Activated CD4-positive, alpha-beta T cell treated with anti-CD3 and anti-CD28 coated beads for 4 hours (primary cell): ENCODE measurements around the gene OR52D1.
A peak's percentile ranks its signal among the peaks of the same experiment; 100 is the strongest.

Source experiments
- DNase-seq, 2 donors: peaks; one replicate each; pipeline ENCODE4 v3.0.0-alpha.2; 2020

The OR52D1 gene

GRCh38 chr11:5488385-5488784 lies at the start of gene OR52D1:
Gene OR52D1 (plus strand): TSS chr11:5488685. CDS start chr11:5488707, 22 bp downstream.
- no peak for DNase-seq

- no peak for DNase-seq
These were observed 47.1 kb upstream of the OR52D1 start, which contains the start of gene OR51I1 for GRCh38 chr11:5441414-5441813. Gene OR51I1 (minus strand): TSS chr11:5441514. CDS start chr11:5441514, 0 bp downstream.

GRCh38 chr11:5443835-5444393 lies 44.6 kb upstream of the OR52D1 start:
- DNase-seq: no peak

GRCh38 chr11:5449023-5449422 lies 39.5 kb upstream of the OR52D1 start, which contains the start of gene OR51I2:
Gene OR51I2 (plus strand): TSS chr11:5449323. CDS start chr11:5453489, 4,166 bp downstream.
- DNase-seq: no peak

GRCh38 chr11:5449432-5449831 lies 39.1 kb upstream of the OR52D1 start:
- no peak for DNase-seq

- DNase-seq: no peak
These were observed 27.4 kb upstream of the OR52D1 start for GRCh38 chr11:5460983-5461621.

GRCh38 chr11:5467527-5467926 lies 21.0 kb upstream of the OR52D1 start:
- no peak for DNase-seq

GRCh38 chr11:5473921-5474320 lies 14.6 kb upstream of the OR52D1 start:
- no peak for DNase-seq

GRCh38 chr11:5476186-5476819 lies 12.2 kb upstream of the OR52D1 start:
- peak; percentile 27 to 30 for DNase-seq

- no peak for DNase-seq
These were observed 2.5 kb upstream of the OR52D1 start for GRCh38 chr11:5486003-5486402.

GRCh38 chr11:5486421-5486820 lies 2.1 kb upstream of the OR52D1 start:
- no peak for DNase-seq

GRCh38 chr11:5488798-5489399 lies 414 bp downstream of the OR52D1 start:
- DNase-seq: no peak

GRCh38 chr11:5489576-5490357 lies 1.3 kb downstream of the OR52D1 start:
- DNase-seq: no peak

- no peak for DNase-seq
These were observed 11.2 kb downstream of the OR52D1 start for GRCh38 chr11:5499671-5500070.

GRCh38 chr11:5500393-5500801 lies 11.9 kb downstream of the OR52D1 start:
- no peak for DNase-seq

GRCh38 chr11:5504403-5504921 lies 16.0 kb downstream of the OR52D1 start:
- DNase-seq: no peak

- no peak for DNase-seq
These were observed 17.0 kb downstream of the OR52D1 start for GRCh38 chr11:5505363-5506048.

GRCh38 chr11:5507177-5507932 lies 18.9 kb downstream of the OR52D1 start:
- no peak for DNase-seq

- DNase-seq: no peak
These were observed 19.4 kb downstream of the OR52D1 start for GRCh38 chr11:5507933-5508305.

GRCh38 chr11:5508605-5509004 lies 20.1 kb downstream of the OR52D1 start:
- no peak for DNase-seq

- no peak for DNase-seq
These were observed 21.3 kb downstream of the OR52D1 start, which contains the start of gene UBQLN3 for GRCh38 chr11:5509803-5510202. Gene UBQLN3 (minus strand): TSS chr11:5509957. CDS start chr11:5509558, 399 bp downstream.
